ENCODE results near the gene AP2B1.
"Not testable (repeated sequence)": the region's sequence is repeated elsewhere in the genome, so short reads cannot be mapped to it uniquely, and the experiment has no call there.

AP2B1 gene

GRCh38 chr17:35695613-35696012 is 108.5 kb downstream of the AP2B1 start:
- no peak for DNase-seq

DNA sequence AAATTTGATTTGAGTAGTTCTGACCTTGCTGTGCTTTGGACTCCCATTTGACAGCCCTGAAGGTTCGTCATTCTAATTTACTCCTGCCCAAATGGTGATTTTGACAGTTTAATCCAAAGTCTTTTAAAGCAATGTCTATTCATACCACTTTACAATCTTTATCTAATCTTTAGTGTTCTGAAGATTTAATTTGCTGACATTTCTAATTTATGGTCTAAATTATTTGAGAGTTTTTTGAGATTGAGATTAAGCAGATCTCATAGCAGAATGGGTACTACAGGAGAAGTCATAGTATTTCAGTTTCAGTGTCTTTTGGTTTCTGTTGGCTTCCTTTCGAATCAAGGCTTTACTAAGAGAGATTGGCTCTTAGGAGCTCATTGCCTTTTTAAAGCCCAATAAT is 111.7 kb downstream of the AP2B1 start:
- no peak for DNase-seq

- DNase-seq: no peak
Observed at GRCh38 chr17:35700150-35700549, 113.0 kb downstream of the AP2B1 start.

DNA sequence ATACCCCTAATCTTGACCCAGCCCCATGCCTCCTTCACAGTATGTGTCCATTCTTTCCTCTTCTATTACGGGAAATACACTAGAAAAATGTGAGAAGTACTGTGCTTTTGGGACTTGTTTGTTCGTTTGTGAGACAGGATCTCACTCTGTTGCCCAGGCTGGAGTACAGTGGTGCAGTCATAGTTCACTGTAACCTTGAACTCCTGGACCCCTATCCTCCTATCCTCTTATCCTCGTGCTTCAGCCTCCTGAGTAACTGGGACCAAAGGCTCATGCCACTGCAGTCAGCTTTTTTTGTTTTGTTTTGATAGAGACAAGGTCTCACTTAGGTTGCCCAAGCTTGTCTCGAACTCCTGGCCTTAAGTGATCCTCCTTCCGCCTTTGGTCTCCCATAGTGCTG is 114.4 kb downstream of the AP2B1 start:
- no peak for DNase-seq

DNA sequence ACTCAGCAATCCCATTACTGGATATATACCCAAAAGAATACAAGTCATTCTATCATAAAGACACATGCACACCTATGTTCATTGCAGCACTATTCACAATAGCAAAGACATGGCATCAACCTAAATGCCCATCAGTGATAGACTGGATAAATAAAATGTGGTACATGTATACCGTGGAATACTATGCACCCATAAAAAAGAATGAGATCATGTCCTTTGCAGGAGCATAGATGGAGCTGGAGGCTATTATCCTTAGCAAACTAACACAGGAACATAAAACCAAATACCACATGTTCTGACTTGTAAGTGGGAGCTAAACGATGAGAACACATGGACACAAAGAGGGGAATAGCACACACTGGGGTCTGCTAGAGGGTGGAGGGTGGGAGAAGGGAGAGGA is 116.2 kb downstream of the AP2B1 start:
- not testable (repeated sequence) for DNase-seq

DNA sequence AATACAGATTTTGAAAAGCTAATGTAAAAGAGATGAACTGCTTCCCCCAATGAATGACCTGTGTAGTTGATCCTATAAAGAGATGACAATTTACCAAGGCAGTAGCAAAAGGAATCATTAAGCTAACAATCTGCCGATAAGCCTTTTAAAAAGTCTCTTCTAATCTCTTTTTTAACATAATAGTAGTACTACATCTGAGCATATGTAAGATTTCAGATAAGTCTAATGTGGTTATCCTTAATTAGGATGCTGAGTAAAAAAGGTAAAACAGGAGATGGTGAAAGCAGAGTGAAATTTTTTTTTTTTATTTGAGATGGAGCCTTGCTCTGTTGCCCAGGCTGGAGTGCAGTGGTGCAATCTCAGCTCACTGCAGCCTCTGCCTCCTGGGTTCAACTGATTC is 118.1 kb downstream of the AP2B1 start:
- DNase-seq: no peak

- no peak for DNase-seq
Observed at GRCh38 chr17:35705705-35706104, 118.6 kb downstream of the AP2B1 start.

GRCh38 chr17:35708149-35708548 is 121.0 kb downstream of the AP2B1 start:
- DNase-seq: no peak

DNA sequence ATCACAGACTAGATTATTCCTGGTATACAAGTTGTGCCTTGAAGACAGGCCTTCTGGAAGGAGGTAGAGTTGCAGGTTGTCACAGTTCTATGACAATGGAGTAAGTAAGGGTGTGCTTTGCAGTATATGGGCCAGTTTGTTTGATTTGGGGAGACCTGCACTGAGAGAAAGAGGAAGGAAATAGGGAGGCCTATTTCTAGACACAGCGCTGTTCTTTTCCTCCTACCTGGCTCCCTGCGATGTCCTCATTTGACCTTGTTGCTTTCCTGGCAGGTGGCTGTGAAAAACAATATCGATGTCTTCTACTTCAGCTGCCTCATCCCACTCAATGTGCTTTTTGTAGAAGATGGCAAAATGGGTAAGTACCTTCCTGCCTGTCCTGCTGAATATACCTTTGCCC is 121.8 kb downstream of the AP2B1 start:
- no peak for DNase-seq

DNA sequence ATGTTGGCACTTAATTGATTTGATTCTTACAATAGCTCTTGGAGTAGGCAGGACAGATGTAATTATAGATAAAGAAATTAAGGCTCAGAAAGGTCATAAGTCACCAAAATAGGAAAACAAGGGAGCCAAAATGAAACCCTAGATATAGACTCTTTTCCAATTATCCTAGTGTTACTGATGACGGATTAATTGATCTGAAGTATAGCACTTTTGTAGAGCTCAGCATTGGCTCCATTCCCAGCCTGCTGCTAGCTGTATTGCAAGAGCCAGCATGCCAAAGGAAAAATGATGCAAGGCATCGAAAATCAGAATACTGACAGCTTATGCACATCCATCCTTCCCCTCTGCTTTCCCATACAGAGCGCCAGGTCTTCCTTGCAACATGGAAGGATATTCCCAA is 122.8 kb downstream of the AP2B1 start:
- DNase-seq: peak in 1 of 58 donors; percentile 22

DNA sequence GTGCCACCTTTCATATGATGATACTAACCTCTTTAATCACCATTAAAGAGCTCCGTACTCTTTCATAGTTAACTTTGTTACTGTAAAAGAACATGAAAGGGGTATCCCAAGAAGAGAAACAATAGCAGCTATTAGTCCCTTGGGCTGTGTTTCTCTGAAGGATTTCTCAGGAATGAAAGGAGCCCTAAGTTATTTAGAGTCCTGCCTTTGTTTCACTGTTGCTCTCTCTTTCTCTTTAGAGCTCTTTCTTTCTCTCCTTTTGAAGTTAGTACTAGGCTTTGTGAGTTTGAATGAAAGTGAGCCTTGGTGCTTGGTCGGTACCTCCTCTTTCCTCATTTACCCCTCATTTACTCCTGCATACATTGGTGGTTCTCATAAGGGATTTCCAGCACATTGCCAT is 123.8 kb downstream of the AP2B1 start:
- DNase-seq: no peak

- no peak for DNase-seq
Observed at GRCh38 chr17:35713069-35713728, 126.1 kb downstream of the AP2B1 start.

DNA sequence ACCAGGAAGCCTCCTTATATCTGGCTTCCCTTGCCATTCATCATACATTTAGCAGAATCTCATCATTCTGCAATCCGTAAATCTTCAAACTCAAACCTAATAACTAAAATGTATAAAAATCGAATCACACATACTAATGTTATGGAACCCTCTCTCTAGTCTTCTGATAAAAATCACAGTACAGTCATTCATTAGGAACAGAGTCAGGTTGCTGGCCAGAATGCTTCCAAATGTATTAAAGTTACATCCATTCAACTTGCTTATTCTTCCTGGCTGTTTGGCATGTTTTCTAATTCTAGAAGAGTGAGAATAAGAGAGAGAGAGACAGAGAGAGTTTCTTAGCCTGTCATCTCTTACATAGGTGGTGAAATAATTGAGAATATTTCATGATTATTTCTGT is 127.9 kb downstream of the AP2B1 start:
- DNase-seq: no peak

DNA sequence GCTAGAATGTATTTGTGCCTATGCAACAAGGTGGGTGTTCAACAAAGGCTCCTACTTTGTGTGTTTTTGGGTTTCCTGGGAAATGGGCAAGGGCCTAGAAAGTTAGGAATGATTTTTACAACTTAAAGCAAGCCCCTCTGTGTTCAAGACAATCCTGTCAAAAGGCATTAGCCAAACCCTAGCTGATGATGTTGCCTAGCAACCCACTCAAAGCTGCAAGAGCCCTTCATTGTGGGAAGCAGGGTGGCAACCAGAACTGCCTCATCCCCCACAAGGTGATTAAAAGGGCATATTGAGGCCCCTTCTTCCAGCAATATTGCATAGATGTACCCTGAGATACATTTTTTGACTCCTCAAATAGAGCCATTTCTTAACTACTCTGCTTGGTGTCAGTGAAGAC is 128.3 kb downstream of the AP2B1 start:
- no peak for DNase-seq

GRCh38 chr17:35716173-35716572 is 129.1 kb downstream of the AP2B1 start:
- DNase-seq: no peak

- no peak for DNase-seq
Observed at GRCh38 chr17:35716897-35717465, 129.9 kb downstream of the AP2B1 start.

DNA sequence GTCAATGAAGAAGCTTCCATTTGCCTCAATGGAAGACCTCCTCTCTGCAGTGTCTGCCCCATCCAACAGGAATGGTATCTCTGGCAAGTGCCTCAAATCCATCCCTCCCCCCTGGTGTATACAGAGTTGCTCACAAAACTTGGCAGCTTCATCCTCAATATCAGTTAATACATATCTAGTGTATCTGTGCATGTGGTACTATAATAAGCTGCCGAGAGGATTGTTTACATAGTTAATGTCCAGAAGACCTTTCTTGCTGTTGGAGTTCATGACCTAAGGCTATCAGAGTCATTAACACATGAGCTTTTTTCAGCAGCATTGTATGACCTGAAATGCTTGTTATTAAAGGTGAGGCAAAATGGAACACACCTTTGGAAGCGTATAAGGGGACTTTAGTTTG is 130.4 kb downstream of the AP2B1 start:
- DNase-seq: no peak

- no peak for DNase-seq
Observed at GRCh38 chr17:35723735-35724134, 136.6 kb downstream of the AP2B1 start.

GRCh38 chr17:35725058-35725457 is 137.9 kb downstream of the AP2B1 start:
- DNase-seq: no peak

DNA sequence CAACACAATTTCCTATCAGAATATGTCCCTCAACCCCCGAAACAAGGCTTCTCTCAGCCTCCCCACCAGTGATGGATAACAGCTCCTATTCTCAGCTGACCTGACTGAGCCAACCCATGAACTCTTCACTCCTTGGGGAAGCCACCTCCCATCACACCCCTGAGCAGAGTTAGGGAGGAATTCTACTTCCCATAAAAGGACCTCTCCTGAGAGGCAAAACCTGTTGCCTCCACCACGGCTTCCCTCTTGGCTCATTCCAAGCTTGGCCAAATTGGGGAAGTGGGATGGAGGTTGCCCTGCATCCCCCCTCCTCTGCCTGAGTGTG is 138.6 kb downstream of the AP2B1 start:
- DNase-seq: no peak

- DNase-seq: peak in 1 of 58 donors; percentile 15
Observed at GRCh38 chr17:35726127-35726952, 139.2 kb downstream of the AP2B1 start.

DNA sequence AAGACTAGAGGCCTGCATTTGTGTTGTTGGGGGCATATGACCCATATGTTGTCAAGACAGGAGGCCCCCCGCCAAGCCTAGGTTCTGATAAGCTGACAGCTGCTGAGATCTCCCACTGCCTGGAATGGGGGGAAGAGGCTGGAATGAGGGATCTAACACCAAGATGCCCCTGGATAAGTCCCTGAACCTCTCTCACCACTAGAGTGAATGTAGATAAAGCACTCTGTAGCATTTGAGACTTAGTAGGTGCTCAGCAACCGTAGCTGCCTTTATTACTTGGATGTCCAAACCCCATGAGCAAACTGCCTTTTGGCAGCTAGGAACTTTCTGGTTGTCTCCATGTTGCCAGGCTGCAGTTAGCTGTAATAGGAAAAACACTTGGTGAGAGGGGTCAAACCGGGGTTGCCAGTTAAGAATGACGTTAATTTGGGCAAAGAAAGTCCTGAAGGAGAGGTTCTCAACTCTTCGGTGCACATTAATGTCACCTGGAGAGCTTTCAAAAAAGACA is 139.9 kb downstream of the AP2B1 start:
- no peak for DNase-seq

DNA sequence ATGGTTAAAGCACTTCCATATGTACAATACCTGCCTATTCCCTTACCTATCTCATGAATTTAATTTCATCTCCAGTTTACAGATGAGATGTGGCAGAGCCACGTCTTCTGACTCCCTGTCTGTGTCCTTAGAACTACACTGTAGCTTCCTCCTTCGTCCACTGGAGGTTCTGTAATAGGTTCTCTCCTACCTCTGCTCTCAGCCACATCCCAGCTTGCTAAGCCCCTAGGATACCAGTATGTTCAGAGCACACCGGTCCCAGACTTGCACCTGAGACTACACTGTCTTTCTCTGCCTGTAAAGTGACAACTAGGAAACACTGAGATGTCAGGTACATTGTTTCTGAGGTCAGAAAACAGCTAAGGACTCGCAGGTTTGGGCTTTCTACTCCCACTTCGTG is 140.5 kb downstream of the AP2B1 start:
- DNase-seq: no peak
